Esophagus squamous epithelium (tissue), 4 donors: ENCODE results near the gene RFTN1.

Experiments
- CTCF ChIP-seq, 6 experiments: fragments of 450-650 bp in 4 of 6; fragments of 200-600 bp in 2 of 6; sonication (generic) in 2 of 6; IDR thresholded peaks; one replicate each; pipeline ENCODE4 v1.5.1; 2016 to 2019; ENCODE audit warnings: antibody characterized with exemption in 6 of 6, mild to moderate bottlenecking in 4 of 6, moderate library complexity in 4 of 6
- POLR2A ChIP-seq, 4 donors: fragments of 450-650 bp; IDR thresholded peaks; one replicate each; pipeline ENCODE4 v1.6.1; 2017; ENCODE audit warnings: antibody characterized with exemption in 4 of 4, mild to moderate bottlenecking in 4 of 4, moderate library complexity in 3 of 4

GRCh38 chr3:16482194-16482769 lies 31.2 kb downstream of the RFTN1 start:
- no peak for TF ChIP-seq CTCF (IDR thresholded peaks at IDR 0.05)
- TF ChIP-seq POLR2A (IDR thresholded peaks at IDR 0.05) = no peak
